ENCODE data around the gene ADAM22.
A peak's percentile ranks its signal among the peaks of the same experiment; 100 is the strongest.
"Not testable (repeated sequence)": the region's sequence is repeated elsewhere in the genome, so short reads cannot be mapped to it uniquely, and the experiment has no call there.

The ADAM22 gene, protein sequence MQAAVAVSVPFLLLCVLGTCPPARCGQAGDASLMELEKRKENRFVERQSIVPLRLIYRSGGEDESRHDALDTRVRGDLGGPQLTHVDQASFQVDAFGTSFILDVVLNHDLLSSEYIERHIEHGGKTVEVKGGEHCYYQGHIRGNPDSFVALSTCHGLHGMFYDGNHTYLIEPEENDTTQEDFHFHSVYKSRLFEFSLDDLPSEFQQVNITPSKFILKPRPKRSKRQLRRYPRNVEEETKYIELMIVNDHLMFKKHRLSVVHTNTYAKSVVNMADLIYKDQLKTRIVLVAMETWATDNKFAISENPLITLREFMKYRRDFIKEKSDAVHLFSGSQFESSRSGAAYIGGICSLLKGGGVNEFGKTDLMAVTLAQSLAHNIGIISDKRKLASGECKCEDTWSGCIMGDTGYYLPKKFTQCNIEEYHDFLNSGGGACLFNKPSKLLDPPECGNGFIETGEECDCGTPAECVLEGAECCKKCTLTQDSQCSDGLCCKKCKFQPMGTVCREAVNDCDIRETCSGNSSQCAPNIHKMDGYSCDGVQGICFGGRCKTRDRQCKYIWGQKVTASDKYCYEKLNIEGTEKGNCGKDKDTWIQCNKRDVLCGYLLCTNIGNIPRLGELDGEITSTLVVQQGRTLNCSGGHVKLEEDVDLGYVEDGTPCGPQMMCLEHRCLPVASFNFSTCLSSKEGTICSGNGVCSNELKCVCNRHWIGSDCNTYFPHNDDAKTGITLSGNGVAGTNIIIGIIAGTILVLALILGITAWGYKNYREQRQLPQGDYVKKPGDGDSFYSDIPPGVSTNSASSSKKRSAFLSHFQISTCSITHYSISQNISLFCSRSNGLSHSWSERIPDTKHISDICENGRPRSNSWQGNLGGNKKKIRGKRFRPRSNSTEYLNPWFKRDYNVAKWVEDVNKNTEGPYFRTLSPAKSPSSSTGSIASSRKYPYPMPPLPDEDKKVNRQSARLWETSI
- total RNA-seq: 5.8 to 6.6 reads per million in 2 donors

DNA sequence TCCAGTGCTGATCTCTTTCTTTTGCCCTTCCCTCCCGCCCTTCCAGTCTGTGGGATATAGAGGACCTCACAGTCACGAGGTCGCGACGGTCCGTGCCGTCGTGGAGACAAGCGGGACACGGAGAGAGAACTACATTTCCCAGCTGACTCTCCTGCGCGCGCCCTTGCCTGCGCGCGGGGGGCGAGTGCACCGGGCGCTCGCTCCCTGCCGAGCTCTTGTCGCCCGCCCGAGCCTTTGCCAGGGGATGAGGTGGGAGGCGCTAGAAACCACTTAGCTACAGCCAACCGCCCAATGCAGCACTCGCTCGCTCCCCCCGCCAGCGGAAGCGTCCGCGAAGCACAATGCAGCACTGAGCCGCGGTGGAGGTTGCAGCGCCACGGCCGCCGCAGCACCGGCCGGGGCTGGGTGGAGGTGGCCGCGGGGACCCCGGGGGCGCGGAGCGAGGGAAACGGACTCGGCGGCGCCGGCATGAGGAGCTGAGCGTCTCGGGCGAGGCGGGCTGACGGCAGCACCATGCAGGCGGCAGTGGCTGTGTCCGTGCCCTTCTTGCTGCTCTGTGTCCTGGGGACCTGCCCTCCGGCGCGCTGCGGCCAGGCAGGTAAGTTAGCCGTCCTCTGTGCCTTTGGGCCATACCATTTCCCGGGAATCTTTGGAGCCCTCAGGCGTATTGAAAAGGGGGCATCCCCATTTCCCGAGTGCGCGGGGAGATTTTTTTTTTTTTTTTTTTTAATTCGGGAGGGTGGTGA, at the start of gene ADAM22:
Gene ADAM22 (plus strand): TSS at position 299 of the 746 bp plus-strand sequence. CDS start 215 bp downstream, at position 514.
- DNase-seq: peak; percentile 65

DNA sequence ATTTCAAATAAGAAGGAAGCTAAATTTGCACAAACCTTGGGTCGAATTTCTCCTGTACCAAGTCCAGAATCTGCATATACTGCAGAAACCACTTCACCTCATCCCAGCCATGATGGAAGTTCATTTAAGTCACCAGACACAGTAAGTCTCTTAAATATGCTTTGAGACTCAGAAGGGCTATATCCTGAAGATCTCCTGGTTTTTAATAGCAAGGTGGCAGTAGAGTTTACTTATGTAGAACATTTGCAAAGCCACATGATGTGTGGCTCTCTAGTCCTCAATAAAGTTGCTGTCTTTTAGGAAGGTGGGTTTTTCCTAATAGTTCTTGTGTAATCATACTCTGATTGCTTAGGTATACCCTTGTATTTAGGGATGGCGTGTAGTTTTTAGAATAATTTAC, 49.0 kb upstream of the ADAM22 start:
- no peak for DNase-seq

DNA sequence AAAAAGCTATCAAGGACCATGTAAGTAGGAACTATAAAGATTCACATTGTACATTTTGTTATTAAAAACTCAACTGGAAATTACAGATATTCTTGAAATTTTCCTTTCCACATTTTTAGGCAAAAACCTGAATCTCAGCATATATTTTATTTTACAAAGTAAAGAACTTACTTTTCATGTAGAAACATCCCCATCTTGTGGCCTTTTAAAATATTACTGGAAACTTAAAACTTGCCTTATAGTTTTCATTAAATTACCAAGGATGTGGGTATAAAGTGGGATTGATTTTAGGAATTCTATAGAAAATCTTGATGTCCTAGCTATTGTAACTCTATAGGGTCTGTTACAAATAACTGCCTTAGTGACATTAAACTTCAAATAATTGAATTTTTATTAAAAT, 47.2 kb upstream of the ADAM22 start:
- DNase-seq: no peak

DNA sequence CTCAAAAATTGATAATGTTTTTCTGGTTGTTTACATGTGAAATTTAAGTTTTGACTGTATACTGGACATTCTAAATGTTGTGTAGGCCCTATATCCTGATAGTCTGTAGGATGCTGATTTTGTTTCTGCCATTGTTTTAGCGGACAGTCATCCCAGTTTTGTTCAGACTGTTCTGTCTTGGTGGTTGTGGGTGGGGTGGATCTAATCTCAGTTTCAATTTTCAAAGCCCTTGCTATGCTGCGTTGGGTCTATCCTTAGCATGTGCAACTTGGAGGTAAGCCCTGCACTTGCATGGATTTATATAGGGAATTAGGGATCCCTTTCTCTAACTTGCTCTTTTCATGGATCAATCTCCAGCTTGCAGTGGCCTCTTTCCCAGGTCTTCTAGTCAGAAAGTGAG, 38.7 kb upstream of the ADAM22 start:
- no peak for DNase-seq

DNA sequence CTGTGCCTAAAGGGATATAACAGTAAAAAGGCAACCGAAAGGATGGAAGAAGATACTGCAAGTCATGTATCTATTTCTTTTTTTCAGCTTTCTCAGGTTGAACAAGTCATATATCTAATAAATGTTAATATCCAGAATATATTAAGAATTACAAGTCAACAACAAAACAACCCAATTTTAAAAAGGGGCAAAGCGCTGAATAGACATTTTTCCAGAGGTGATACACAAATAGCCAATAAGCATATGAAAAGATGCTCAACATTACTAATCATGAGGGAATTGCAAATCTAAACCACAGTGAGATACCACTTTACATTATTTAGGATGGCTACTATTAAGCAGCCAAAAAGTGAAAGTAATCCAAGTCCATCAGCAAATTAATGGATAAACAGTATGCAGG, 34.8 kb upstream of the ADAM22 start:
- no peak for DNase-seq

DNA sequence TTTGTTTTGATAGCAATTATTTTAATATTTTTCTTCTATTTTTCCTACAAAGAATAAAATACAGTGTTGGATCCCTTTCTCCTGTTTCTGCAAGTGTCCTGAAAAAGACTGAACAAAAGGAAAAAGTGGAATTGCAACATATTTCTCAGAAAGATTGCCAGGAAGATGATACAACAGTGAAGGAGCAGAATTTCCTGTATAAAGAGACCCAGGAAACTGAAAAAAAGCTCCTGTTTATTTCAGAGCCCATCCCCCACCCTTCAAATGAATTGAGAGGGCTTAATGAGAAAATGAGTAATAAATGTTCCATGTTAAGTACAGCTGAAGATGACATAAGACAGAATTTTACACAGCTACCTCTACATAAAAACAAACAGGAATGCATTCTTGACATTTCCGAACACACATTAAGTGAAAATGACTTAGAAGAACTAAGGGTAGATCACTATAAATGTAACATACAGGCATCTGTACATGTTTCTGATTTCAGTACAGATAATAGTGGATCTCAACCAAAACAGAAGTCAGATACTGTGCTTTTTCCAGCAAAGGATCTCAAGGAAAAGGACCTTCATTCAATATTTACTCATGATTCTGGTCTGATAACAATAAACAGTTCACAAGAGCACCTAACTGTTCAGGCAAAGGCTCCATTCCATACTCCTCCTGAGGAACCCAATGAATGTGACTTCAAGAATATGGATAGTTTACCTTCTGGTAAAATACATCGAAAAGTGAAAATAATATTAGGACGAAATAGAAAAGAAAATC, 26.7 kb upstream of the ADAM22 start:
- not testable (repeated sequence) for DNase-seq

DNA sequence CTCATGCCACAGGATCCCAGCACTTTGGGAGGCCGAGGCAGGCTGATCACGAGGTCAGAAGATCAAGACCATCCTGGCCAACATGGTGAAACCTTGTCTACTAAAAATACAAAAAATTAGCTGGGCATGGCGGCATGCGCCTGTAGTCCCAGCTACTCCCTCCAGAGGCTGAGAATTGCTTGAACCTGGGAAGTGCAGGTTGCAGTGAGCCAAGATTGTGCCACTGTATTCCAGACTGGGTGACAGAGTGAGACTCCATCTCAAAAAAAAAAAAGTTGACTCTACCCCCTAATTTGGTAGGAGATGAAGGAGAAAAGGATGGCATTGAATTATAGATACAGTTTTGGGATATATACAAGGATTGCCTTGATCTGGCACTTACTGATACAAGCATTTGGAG, 25.2 kb upstream of the ADAM22 start:
- DNase-seq: not testable (repeated sequence)

DNA sequence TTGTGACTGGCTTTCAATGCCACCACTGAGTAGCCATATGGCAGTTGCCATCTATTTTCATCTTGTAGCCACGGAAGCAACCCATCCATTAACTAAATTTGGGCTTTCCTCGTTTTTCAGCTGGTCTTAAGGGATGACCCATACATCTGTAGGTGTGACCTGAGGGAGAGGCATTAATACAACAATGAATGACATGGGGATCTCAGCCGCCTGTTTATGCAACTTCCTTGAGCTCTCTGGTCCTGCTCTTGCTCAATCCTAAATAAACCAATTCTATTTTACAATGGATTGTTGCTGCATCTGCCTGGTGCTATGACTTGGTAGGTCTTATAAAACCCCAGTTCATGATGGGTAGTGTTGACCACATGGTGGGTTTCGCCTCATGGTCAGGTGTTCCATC, 21.9 kb upstream of the ADAM22 start:
- no peak for DNase-seq

DNA sequence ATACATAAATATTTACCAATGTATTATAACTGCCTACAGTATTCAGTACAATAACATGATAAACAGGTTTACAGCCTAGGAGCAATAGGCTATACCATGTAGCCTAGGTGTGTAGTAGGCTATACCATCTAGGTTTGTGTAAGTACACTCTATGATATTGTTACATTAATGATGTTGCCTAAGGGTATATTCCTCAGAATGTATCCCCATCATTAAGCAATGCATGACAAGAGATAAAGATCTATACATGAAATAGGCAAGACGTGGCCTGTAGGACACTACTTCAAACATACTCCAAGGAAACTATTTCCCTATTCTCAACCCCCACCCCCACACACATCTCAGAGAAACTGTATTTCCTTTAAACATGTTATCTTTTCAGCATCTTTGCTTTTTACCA, 15.3 kb upstream of the ADAM22 start:
- no peak for DNase-seq

DNA sequence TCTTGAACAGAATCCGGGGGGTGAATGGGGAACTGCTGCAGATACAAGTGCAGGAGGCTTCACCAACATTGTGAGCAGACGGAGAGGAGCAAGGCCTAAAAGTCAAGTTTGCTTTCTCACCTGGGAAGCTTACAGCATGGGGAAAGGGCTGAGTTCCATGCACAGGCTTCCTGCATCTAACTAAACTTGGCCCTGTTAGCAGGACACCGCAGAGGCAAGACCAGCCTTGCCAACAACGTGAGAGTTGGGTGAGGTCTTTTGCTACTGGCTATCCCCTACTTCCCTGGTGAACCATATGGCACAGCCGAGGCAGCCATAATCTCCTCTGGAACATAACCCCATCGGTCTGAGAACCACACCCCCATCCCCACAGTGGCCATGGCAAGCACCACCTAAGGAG, 14.2 kb upstream of the ADAM22 start:
- no peak for DNase-seq

DNA sequence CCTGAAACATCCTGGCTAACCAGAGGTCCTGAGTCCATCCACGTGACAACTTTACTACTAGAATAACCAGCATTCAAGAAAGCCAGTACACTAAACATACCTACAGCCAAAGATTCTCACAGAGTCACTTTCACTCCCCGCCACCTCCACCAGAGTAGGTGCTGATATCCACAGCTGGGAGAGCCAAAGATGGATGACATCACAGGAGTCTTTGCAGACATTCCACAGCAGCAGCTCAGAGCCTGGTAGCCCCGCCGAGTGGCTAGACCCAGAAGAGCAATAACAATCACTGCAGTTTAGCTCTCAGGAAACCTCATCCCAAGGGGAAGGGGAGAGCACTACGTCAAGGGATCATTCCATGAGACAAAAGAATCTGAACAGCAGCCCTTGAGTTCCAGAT, 13.5 kb upstream of the ADAM22 start:
- DNase-seq: no peak

DNA sequence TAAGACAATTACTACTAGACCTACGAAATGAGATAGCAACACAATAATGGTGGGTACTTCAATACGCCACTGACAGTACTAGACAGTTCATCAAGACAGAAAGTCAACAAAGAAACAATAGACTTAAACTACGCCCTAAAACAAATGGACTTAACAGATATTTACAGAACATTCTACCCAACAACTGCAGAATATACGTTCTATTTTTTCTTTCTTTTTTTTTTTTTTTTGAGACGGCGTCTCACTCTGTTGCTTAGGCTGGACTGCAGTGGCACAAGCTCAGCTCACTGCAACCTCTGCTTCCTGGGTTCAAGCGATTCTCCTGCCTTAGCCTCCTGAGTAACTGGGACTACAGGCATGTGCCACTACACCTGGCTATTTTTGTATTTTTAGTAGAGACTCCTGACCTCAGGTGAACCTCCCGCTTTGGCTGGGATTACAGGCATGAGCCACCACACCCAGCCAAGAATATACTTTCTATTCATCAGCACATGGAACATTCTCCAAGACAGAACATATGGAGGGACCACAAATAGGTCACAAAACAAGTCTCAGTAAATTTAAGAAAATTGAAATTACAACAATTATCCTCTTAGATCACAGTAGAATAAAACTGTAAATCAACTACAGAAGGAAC, 11.2 kb upstream of the ADAM22 start:
- DNase-seq: not testable (repeated sequence)

DNA sequence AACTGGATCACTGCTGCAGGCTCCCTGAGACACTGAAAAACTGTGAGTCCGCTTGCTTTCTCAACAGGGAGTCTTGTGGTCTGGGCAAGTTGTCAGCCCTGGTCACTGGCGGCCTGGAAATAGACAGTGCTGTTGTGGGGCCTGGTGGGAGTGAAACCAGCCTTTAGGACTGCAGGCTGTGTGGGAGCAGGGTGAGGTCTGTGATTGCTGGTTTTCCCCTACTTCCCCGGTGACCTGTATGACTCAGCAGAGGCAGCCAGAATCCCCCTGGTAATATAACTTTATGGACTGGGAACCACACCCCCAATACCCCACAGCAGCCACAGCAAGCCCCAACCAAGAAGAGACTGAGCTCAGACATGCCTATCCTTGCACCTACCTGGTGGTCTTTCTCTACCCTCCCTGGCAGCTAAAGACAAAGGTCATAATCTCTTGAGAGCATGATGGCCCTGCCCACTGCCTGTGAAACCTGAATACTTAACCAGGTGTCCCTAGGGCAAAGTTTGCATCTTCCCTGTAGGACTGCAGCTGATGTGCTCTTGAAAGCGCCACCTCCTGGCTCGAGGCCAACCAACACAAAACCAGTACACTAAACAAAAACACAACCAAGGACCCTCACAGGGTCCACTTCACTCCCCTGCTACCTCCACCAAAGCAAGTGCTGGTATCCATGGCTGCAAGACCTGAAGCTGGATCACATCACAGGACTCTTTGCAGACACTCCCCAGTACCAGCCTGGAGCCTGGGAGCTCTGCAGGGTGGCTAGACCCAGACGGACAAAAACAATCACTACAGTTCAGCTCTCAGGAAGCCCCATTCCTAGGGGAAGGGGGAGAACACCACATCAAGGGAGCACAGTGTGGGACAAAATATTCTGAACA, 7.2 kb upstream of the ADAM22 start:
- DNase-seq: no peak

DNA sequence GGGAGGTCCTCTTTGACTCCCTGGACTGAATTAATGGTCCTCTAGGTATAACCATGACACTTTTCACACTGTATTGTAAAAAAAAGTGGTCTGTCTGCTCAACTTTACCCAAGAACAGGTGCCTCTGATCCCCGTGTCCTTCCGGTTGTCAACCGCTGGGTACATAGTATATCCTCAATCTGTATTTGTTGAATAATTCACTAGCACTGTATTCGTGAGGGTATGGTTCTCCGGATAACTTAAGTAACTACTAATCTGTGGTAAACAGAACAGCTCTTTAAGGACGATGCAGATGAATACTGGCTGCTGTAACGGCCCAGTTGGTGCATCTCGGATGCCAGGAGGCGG, 472 bp upstream of the ADAM22 start:
- DNase-seq: no peak

DNA sequence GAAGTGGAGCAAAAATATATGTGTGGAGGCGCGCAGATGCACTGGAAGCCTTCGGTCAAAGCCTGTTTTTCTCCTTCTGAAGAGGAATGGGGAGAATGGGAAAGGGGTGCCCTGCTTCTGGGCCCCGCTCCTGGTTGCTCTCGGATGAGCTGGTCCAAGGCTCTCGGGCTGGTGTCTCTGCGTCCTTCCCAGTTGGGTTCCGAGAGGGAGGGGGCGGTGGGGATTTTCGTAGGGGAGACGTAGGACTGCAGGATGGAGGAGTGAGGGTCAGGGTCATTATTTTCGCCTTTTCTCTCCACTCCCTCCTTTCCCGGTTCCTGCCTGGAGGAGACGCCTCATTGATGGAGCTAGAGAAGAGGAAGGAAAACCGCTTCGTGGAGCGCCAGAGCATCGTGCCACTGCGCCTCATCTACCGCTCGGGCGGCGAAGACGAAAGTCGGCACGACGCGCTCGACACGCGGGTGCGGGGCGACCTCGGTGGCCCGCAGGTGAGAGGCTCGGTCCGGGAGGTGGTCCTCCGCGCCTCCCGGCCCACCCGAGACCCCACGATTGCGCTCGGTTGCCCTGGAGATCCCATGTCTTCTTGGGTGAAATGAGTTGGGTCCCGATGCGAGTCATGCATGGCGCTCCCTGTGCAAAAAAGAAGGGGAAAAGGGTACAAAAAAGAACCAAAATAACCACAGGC, 790 bp downstream of the ADAM22 start:
- no peak for DNase-seq

DNA sequence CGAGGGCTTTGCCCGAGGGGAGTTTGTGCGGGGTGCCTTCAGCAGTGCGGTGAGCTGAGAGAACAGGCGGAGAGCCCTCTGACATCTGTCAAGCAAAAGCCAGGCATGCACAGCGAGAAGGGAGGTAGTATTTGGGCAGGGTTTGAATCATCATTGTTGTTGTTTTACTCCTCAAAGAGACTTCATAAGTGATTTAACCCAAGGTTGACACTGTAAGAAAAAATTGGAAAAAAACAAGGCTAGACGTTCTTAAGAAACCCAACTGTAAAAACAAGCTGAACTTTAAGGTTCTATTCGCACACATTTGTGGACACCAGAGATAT, 1.3 kb downstream of the ADAM22 start:
- no peak for DNase-seq

DNA sequence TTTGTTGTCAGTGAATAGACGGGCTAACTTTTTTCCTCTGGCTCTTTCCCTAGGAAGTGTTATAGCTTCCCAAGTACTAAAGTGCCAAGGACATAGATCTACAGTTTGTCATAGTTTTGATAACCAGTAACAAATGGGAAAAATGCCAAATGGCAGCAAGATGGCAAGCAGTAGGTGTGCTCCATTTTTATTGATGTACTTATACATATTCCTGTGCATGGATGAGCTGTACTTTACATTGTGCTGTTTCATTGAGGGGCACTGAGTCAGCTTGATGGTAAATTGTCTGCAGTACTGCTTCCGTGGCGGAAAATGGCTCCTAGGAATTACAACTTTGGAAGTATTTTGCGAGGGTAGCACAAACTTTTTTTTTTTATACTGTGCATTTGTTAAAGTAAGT, 7.1 kb downstream of the ADAM22 start:
- no peak for DNase-seq

DNA sequence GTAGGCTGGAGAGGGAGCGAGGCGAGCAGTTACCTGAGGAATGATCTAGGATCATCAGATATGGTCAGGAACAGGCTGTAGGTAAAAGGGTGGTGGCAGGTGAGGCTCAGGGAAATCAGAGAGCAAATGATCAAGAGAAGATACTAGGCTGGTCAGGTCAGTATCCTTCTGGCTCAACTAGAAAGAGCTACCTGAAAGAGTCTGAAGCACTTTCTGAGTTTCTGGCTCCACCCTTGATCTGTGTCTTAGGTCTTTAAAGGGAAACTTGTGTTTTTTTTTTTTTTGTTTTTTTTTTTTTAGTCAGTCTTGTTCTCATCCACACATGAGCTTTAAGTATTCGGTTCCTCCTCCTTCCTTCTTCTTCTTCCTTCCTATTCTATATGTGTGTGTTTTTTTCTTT, 10.5 kb downstream of the ADAM22 start:
- no peak for DNase-seq

DNA sequence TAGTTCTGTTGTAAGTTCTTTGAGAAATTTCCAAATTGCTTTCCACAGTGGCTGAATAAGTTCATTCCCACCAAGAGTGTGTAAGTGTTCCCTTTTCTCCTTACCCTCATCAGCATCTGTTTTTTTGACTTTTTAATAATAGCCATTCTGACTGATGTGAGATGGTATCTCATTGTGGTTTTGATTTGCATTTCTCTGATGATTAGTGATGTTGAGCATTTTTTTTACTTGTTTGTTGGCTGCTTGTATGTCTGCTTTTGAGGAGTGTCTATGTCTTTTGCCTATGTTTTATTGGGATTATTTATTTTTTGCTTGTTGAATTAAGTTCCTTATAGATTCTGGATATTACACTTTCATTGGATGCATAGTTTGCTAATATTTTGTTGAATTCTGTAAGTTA, 11.9 kb downstream of the ADAM22 start:
- not testable (repeated sequence) for DNase-seq

DNA sequence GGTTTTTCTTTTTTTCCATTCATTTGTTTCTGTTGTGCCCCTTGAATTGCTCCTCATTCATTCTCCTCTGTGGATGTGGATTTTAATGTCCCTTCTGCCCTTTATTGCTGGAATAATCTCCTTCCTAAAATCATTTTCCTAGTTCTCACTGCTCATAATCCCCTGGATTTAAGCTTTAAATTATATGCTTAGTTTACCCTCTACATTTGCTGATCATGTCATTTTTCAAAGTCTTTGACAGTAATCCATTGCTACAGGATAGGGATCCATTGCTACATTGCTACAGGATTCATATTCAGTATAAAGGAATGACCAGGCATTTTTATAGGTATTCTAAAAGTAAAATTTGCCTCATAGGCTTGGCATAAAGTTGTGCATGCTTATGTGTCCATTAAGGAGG, 14.3 kb downstream of the ADAM22 start:
- no peak for DNase-seq
